CD4-positive, alpha-beta T cell treated with Interferon gamma for 1 hour (primary cell): ENCODE measurements around the gene MPZL2.
A peak's percentile ranks its signal among the peaks of the same experiment; 100 is the strongest.
"Not testable (repeated sequence)": the region's sequence is repeated elsewhere in the genome, so short reads cannot be mapped to it uniquely, and the experiment has no call there.

Experiments
- DNase-seq: peaks from one replicate; pipeline ENCODE4 v3.0.0-alpha.2; 2020

MPZL2 gene

DNA sequence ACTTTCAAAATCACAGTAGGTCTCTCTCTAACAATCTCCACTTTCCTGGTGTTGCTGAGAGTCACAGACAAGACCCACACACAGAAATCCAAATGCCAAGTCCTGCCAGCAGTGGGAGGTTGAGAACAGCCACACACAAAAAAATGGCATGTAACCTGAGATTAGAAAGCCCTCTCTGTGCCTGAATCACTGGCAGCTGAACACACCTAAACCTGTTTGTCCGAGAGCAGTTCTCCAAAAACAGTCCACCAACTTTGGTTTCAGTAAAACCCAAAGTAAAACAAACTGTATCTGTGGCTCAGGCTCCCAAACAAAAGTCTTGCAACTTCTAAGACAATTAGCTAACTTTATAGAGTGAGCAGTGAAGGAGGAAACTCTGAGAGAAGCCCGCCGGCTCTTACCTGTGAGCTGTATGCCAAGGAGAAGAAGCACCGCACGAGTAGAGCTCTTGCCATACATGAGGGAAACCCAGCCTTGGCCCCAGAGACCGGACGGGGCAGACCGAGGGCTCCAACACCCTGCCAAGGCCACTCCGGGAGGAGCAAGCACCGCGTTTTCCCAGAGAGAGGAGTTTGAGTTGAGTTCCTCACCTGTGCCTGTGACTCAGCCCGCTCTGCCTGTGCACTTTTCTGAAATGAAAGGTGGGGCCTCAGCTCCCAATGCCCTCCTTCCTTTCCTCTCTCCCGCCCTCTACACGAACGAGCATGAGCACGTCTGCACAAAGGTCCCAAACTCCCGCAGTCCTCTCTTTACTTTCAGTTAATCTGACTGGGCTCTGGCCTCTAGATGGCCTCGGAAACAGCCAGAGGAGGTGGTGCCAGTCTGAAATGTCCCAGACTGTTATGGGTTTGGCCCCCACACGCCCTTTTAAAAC, at the start of gene MPZL2:
TSS of gene MPZL2 (minus strand) at position 603 of the 874 bp plus-strand sequence. CDS start at position 459, 144 bp downstream.
- DNase-seq = no peak

DNA sequence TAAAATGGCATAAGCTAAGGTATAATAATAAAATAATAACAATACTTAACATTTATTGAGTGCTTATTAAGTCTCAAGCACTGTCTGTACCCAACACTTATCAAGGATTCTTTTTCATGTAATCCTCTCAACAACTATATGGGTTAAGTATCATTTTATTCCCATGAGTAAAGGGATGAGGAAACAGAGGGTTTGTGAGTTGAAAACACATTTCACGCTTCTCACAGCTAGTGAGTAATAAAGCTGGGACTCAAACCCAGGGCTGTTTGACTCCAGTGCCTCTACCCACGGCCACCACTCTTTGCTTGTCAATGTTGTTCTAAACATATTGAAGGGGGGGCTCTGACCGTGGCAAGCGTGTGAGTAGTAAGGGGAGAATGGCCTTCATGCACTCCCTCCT, 49.1 kb upstream of the MPZL2 start:
- DNase-seq = no peak

DNA sequence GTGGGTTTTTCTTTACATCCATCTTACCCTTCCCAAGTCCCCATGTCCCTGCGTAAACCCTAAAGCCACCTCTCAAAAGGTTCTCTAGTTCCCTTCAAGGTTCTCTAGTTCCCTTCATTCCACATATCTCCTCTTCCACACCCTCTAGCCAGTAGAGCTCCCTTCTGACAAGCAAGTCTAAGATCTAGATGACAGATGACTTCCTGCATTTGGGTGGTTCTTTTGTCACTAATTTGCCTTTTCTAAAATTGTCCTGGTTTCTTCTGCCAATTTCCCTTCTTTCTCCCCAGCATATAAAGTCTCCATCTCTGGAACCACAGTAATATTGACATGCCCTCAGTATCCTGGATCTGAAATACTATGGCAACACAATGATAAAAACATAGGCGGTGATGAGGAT, 48.2 kb upstream of the MPZL2 start:
- no peak for DNase-seq

DNA sequence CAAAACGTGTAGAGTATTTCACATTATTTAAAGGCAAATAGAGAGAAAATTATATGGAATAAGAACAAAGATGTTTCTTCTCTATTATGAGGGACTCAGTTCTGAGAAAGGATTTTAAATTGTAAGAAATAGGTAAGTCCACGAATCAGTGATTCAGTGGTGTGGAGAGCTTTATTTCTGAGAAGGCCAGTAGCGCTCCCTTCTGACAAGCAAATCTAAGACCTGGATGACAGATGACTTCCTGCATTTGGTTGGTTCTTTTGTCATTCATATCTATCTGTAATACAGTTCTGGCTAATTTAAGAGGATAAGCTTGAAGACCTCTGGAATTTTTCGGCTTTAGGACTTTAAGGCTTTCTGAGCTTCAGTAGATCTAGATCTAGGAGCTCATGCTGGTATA, 47.4 kb upstream of the MPZL2 start:
- DNase-seq = no peak

DNA sequence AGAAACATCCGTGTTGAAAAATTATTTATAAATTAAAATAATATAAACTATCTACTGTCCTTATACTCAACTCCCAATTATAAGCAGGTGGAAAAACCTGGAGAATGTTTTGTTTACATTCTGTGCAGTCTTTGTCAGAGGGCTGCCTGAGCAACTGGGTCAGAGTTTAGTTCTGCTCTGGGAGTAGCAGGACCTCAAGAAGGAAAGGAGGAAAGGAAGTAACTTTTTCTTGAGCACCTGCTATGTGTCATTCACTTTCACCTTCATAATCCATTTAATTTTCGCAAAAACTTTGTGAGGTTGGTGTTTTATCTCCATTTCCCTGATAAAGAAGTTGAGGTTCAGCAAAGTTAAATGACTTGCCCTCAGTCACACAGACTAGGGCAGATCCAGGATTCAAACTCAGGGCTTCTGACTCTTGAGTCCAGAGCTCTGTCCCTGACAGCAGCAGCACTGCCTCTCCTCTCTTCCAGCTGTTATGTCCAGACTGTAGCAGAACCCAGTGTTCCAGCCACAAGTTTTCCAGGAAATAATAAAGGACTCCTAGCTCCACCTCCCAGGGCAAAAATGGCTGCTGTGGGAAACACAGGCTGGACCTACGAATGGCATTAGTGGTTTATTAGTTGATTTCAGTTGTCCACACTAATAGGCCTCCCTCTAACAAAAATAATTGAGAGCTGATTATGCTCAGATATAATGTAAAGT, 46.8 kb upstream of the MPZL2 start:
- no peak for DNase-seq

DNA sequence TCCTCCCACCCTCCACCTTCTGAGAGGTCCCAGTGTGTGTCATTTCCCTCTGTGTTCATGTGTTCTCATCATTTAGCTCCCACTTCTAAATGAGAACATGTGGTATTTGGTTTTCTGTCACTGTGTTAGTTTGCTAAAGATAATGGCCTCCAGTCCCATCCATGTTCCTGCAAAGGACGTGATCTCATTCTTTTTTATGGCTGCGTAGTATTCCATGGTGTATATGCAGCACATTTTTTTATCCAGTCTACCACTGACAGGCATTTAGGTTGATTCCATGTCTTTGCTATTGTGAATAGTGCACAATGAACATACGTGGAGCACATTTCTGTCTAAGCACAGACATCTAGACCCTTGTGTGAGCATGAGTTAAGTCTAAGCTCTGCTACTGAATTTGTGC, 46.2 kb upstream of the MPZL2 start:
- no peak for DNase-seq

DNA sequence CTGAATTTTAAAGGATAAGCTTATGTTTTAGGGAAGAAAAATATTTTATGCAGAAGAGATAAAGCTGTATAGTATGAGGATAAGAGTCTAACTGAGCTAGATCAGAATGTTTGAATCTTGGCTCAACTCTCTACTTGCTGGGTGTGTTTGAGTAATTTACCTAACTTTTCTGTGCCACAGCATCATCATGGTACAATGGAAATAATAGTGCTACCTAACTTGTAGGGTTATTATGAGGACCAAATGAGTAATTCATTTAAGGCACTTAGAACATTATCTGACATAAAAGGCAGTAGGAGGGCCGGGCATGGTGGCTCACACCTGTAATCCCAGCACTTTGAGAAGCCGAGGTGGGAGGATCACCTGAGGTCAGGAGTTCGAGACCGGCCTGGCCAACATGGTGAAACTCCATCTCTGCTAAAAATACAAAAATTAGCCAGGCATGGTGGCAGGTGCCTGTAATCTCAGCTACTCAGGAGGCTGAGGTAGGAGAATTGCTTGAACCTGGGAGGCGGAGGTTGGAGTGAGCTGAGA, 45.0 kb upstream of the MPZL2 start:
- not testable (repeated sequence) for DNase-seq

DNA sequence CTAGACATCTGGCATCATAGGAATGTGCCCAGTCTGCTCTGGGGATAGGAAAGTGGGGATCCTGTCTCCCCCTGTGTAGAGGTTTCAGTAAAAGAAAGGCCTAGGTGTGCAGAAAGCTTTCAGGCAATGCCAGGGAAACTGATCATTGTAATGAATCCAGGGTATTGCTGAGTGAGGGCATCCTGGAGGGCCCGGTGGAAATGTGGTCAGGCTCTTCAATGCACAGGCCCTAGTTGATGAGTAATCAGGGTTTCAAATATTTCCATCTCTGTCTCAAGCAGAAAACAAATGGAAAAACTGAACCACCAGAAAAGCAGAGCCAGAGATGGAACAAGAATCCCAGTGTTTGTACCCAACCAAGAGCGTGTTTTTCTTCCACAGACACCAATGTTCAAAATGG, 42.5 kb upstream of the MPZL2 start:
- no peak for DNase-seq

DNA sequence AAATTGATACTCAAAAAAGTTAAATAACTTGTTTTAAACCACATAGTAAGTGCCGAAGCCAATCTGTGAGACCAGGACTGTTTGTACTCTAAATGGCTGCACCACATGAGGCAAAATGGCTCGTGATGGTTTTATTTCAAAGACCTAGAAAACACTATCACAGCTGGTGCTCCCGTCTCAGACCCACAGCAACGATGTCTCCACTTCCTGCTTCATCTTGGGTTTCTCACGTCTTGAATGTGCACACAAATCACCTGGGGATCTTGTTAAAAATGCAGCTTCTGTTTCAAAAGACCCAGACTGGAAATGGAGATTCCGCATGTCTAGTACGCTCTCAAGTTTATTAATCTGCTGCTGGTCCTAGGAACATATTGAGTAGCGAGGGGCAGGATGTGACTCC, 41.6 kb upstream of the MPZL2 start:
- DNase-seq = peak; percentile 48

DNA sequence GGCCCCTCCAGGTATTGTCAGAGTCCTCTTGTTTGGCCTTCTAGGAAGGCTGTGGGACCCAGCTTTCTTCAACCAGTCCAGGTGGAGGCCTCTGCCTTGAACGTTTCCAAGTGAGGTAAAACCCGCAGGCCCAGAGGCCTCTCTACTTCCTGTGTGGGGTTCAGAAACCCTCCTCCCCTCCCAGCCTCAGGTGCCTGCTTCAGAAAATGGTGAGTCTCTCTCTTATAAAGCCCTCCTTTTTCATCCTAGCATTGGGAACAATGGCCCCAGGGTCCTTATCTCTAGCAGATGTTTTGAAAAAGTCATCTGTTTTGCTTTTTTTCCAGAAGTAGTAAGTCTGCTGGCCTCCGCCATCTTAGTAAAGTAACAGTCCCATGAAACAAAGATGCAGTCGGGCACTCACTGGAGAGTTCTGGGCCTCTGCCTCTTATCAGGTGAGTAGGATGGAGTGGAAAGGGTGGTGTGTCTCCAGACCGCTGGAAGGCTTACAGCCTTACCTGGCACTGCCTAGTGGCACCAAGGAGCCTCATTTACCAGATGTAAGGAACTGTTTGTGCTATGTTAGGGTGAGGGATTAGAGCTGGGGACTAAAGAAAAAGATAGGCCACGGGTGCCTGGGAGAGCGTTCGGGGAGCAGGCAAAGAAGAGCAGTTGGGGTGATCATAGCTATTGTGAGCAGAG, 40.6 kb upstream of the MPZL2 start, which contains the start of gene CD3E:
TSS of gene CD3E (plus strand) at position 163 of the 681 bp plus-strand sequence. CDS start at position 386, 223 bp downstream.
- DNase-seq = peak; percentile 56

DNA sequence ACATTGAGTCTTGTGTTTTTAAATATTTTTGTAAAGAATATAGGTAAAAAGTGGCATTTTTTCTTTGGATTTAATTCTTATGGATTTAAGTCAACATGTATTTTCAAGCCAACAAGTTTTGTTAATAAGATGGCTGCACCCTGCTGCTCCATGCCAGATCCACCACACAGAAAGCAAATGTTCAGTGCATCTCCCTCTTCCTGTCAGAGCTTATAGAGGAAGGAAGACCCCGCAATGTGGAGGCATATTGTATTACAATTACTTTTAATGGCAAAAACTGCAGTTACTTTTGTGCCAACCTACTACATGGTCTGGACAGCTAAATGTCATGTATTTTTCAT, 40.1 kb upstream of the MPZL2 start:
- DNase-seq = no peak

DNA sequence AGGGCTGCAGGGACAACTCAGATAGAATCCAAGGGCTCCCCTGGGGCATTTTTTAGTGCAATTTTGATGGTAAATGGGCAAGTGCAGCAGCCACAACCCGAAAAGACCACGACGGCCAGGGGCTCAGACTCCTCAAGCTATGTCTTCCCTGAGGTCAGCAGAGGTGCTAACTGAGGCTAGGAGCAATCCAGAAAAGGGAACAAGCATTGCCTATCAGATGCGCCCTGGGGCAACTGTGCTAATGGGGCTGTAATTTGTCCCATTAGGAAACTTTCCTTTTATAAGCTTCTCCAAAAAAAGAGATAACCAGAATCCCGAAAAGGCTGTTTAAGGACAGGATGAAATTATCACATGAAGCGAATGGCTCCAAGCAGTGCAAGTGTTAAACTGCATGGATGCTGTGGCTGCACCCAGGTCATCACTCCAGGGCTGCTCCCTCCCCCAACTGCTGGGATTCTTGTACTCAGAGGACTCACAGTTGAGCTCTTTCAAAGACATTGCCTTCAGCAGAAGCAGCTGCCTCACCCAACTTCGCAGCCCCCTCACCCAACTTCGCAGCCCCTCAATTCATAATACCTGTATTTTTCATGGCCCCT, 37.6 kb upstream of the MPZL2 start:
- no peak for DNase-seq

DNA sequence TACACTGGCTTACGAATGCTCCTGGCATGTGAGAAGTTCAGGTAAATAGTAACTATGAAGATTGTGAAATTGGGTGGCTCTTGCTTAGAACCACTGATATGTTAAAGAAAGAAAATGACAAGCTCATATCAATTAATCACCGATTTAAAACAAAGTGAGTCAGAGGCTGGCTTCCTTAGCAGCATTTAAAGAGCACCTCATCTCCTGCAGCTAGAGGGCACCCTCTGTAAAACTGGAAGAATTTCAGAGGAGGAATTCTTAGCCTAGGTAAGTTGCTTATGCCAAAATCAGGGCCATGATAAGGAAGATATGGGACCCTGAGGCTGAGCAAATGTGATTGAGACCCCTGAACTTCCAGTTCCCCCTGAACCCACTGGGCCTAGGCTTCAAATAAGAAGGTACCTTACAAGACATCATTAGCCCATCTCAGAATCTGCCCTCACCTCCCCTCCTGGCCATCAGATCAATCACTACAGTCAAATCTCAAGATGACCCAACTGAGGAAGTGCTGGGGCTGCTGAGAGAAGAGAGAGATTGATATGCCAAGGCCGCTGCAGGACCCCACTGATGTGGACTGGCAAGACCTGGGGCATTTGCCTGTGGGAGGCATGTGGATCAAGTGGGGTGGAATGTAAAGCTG, 31.8 kb upstream of the MPZL2 start:
- DNase-seq = peak; percentile 32

DNA sequence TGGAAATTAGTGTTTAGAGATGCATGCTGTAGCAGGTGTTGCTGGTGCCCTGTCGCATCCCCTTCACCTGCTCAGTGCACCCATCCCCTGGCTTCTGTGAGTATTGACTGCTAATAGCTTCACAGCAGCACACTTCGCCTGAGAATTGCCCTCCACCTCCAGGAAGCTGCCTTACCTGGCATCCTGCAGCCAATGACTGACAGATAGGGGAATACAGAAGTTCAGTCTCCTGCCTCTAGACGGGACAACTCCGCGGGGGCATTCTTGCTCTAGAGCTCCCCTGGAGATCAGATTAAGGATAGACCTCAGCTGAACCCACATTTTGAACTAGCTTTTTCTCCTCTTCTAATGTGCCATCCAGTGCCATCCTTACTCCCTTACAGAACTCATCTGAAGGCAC, 31.1 kb upstream of the MPZL2 start:
- DNase-seq = no peak

DNA sequence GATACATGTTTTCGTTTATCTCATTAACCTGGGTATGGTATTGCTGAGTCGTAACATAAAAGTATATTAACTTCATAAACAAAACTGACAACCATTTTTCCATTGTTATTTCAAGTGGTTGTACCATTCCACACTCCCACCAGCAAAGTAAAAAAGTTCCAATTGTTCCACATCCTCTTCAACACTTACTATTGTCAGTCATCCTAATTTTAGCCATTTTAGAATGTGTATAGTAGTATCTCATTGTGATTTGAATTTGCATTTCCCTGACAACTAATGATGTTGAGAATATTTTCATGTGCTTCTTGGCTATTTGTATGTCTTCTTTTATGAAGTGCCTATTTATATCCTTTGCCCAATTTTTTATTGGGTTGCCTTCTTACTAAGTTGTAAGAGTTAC, 30.0 kb upstream of the MPZL2 start:
- no peak for DNase-seq

DNA sequence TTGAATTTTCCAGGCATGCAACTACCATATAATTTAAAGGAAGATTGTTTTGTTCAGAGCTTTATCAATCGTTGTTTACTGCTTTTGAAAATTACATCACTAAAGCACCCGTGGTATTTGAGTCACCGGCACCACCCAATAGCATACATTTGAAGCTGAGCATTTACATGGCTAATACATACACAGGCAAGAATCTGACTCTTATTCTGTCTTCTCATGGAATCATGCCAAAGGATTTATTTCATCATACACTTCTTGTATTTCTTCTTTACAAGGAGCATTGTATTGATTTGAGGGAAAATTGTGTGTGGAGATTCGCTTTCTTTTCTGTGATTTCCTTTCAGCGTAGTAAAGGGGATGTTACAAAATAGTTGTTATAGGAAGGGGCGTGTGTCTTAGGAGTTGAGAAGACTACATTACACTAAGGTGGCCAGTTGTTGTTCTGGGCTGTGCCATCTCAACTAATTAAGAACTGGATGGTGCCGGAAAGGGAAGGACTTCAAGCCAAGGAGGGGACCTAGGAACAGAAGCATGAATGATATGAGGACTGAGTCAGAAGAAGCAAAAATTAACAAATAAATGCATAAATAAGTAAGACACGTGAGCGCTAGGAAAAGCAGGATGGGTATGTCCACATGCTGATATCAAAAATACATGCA, 27.5 kb upstream of the MPZL2 start:
- peak; percentile 15 for DNase-seq

DNA sequence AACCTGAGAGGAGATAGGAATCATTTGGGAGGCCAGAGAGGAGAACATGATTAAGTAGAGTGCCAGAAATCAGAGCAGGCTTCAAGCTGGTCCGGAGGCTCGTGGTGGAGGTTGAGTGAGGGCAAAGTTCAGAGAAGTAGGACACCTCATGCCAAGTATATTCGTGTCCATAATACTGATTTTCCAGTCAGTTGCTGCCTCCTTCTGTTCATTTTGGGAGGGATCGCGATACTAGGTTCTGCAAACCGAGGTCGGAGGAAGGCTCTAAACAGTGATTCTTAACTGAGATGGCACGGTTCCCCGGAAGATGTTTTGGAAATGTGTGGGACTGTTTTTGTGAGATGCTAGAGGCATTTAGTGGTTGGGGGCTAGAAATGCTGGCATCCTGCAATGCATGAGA, 26.8 kb upstream of the MPZL2 start:
- DNase-seq = peak; percentile 39

DNA sequence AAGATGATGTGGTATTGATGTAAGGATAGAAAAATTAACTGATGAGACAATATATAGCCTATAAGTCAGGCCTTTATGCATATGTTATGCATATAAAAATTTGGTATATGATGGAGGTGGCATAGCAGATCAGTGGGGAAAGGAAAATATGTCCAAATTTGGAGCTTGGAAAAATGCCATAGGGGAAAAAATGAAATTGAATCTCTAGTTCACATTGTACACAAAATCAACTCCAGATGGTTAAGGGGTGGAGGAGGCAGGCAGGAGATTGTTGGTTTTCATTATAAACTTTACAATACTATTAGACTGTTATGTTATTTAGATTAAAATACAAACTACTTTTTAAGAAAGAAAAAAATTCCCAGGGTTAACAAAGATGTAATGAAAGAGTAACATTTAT, 25.3 kb upstream of the MPZL2 start:
- DNase-seq = no peak

DNA sequence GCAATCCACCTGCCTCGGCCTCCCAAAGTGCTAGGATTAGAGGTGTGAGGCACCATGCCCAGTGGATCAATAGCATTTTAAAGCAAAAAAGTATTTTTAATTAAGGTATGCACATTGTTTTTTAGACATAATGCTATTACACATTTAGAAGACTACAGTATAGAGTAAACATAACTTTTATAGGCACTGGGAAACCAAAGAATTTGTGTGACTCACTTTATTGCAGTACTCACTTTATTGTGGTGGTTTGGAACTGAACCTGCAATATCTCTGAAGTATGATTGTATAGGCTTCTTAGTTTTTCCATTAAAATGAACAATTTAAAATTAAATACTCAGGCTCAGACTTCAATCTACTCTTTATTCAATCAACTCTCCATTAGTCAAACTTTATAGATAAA, 22.9 kb upstream of the MPZL2 start:
- DNase-seq = no peak

DNA sequence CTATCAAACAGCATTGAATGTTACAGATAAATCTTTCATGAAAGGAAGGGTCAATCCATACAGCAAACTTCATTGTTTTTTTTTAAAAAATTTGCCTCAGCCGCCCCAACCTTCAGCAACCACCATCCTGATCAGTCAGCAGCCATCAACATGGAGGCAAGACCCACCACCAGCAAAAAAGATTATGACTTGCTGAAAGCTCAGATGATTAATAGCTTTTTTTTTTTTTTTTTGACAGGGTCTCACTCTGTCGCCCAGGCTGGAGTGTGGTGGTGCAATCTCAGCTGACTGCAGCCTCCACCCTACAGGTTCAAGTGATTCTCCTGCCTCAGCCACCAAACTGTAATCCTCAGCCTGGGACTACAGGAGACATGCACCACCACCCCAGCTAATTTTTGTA, 22.4 kb upstream of the MPZL2 start:
- no peak for DNase-seq

DNA sequence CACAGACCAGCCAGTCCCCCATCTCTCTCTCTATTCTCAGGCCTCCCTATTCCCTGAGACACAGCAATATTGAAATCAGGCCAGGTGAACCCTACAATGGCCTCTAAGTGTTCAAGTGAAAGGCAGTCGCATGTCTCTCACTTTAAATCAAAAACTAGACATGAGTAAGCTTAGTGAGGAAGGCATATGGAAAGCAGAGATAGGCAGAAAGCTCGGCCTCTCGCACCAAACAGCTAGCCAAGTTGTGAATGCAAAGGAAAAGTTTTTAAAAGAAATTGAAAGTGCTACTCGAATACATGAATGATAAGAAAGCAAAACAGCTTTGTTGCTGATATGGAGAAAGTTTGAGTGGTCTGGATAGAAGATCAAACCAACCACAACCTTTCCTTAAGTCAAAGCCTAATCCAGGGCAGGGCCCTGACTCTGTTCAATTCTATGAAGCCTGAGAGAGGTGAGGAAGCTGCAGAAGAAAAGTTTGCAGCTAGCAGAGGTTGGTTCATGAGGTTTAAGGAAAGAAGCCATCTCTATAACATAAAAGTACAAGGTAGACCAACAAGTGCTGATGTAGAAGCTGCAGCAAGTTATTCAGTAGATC, 19.8 kb upstream of the MPZL2 start:
- no peak for DNase-seq
